Smooth muscle cell (in vitro differentiated cells): ENCODE measurements around the gene MICU1. TPM values are rescaled to one million over a fixed set of nuclear protein-coding genes. Genes with fewer than 3 reads are reported as not detected.

ENCODE experiments used
- DNase-seq: peaks from one replicate; lab custom pipeline; 2025; ENCODE audit not compliant: unreplicated experiment; lab: John Stamatoyannopoulos, UW
- H2AFZ ChIP-seq: fragments of 200-600 bp; sonication (generic); 2 replicates; pipeline ENCODE4 v1.6.0; 2016; ENCODE audit warnings: antibody characterized with exemption, low read depth, mild to moderate bottlenecking
- H3F3A ChIP-seq: fragments of 200-600 bp; sonication (generic); 2 replicates; pipeline ENCODE4 v1.6.0; 2017; ENCODE audit warnings: antibody characterized with exemption, low read depth
- H3K27ac ChIP-seq: fragments of 200-600 bp; sonication (generic); 2 replicates; pipeline ENCODE4 v1.5.1; 2016; ENCODE audit warnings: low read depth, mild to moderate bottlenecking
- H3K27me3 ChIP-seq: fragments of 200-600 bp; sonication (generic); 2 replicates; pipeline ENCODE4 v1.6.1; 2016; ENCODE audit warnings: low read depth, mild to moderate bottlenecking
- H3K36me3 ChIP-seq: fragments of 200-600 bp; sonication (generic); 2 replicates; pipeline ENCODE4 v1.5.1; 2016; ENCODE audit warnings: low read depth
- H3K4me1 ChIP-seq: fragments of 200-600 bp; sonication (generic); 2 replicates; pipeline ENCODE4 v1.5.1; 2016; ENCODE audit warnings: low read depth
- H3K4me2 ChIP-seq: fragments of 200-600 bp; sonication (generic); 2 replicates; pipeline ENCODE4 v1.6.0; 2016; ENCODE audit warnings: mild to moderate bottlenecking
- H3K4me3 ChIP-seq: fragments of 200-600 bp; sonication (generic); 2 replicates; pipeline ENCODE4 v1.5.1; 2016; ENCODE audit warnings: mild to moderate bottlenecking
- H3K79me2 ChIP-seq: fragments of 200-600 bp; sonication (generic); 2 replicates; pipeline ENCODE4 v1.6.0; 2016; ENCODE audit warnings: low read depth, mild to moderate bottlenecking
- H3K9ac ChIP-seq: fragments of 200-600 bp; sonication (generic); 2 replicates; pipeline ENCODE4 v1.6.0; 2016; ENCODE audit warnings: low read depth
- H3K9me3 ChIP-seq: fragments of 200-600 bp; sonication (generic); replicated peaks from 2 replicates; pipeline ENCODE4 v1.5.1; 2016; ENCODE audit warnings: low read depth
- H4K20me1 ChIP-seq: fragments of 200-600 bp; sonication (generic); 2 replicates; pipeline ENCODE4 v1.6.0; 2016; ENCODE audit warnings: low read depth
- CTCF ChIP-seq: fragments of 200-600 bp; sonication (generic); IDR thresholded peaks from 2 replicates; pipeline ENCODE4 v1.5.1; 2017; ENCODE audit warnings: borderline replicate concordance, mild to moderate bottlenecking, antibody characterized with exemption; ENCODE audit not compliant: insufficient read depth, poor library complexity, severe bottlenecking
- WGBS: methylation state at CpG from one replicate; pipeline ENCODE4 v1.1.7; 2016; ENCODE audit warnings: low lambda C conversion rate; 5-methylcytosine and 5-hydroxymethylcytosine counted together
- polyA plus RNA-seq: library from polyadenylated mRNA; unstranded; fragments of >200 nt; fragmentation: Nextera tagmentation; extraction: Ambion mirVana; gene quantifications from 2 replicates; pipeline ENCODE4 v1.2.1, GENCODE V29; 2016
- total RNA-seq: library from RNA; depleted of rRNA; stranded (reverse); fragments of >200 nt; gene quantifications from 2 replicates; pipeline ENCODE4 v1.2.3, GENCODE V29; 2014

Gene MICU1
- total and polyA plus RNA-seq, 2 experiments from 2014 or later = 35.0 to 35.1 TPM

- no peak overlapping the region for H3K27ac ChIP-seq
- TF ChIP-seq CTCF = no peak
- no peak overlapping the region for H2AFZ ChIP-seq
- 100% methylated on average over 2 of the region's 2 CpGs for WGBS
- H3K36me3 ChIP-seq = no peaks in the 10 kb centered on the region
- H3F3A ChIP-seq = no peaks in the 10 kb centered on the region
- no peak for DNase-seq
- H3K27me3 ChIP-seq = no peaks in the 10 kb centered on the region
- H3K4me3 ChIP-seq = no peak overlapping the region
- H4K20me1 ChIP-seq = peaks cover 48% of the 10 kb centered on the region
- no peak overlapping the region for H3K4me2 ChIP-seq
- H3K79me2 ChIP-seq = peaks cover 10% of the 10 kb centered on the region
- no peaks in the 10 kb centered on the region for H3K9me3 ChIP-seq
- H3K9ac ChIP-seq = no peak overlapping the region
- H3K4me1 ChIP-seq = peaks cover 5% of the 10 kb centered on the region
These were observed 24.7 kb downstream of the MICU1 start for GRCh38 chr10:72601144-72601543.

- Histone ChIP-seq H3K4me1 (peaks cover 5% of the 10 kb centered on the region), H3K79me2 (peaks cover 5% of the 10 kb centered on the region), H2AFZ (no peak overlapping the region), H3K4me3 (no peak overlapping the region), H3K27me3 (no peaks in the 10 kb centered on the region), H3F3A (no peaks in the 10 kb centered on the region), H3K4me2 (no peak overlapping the region), H3K27ac (no peak overlapping the region), H3K36me3 (no peaks in the 10 kb centered on the region), H3K9me3 (no peaks in the 10 kb centered on the region), H3K9ac (no peak overlapping the region), H4K20me1 (peaks cover 32% of the 10 kb centered on the region)
- DNase-seq = no peak
- WGBS = 74% methylated on average over 4 of the region's 4 CpGs
- no peak for TF ChIP-seq CTCF
These were observed 26.8 kb downstream of the MICU1 start for GRCh38 chr10:72598769-72599701.

- Histone ChIP-seq H3K27ac (no peak overlapping the region), H3K9me3 (no peaks in the 10 kb centered on the region), H3K36me3 (no peaks in the 10 kb centered on the region), H3K4me1 (peaks cover 5% of the 10 kb centered on the region), H3K9ac (no peak overlapping the region), H3K79me2 (peaks cover 8% of the 10 kb centered on the region), H2AFZ (no peak overlapping the region), H3F3A (no peaks in the 10 kb centered on the region), H3K4me2 (no peak overlapping the region), H3K27me3 (no peaks in the 10 kb centered on the region), H4K20me1 (peaks cover 32% of the 10 kb centered on the region), H3K4me3 (no peak overlapping the region)
- WGBS = 93% methylated on average over 1 of the region's 1 CpG
- no peak for DNase-seq
- TF ChIP-seq CTCF = no peak
These were observed 28.0 kb downstream of the MICU1 start for GRCh38 chr10:72597897-72598296.
